SU-DHL-6 (cell line): ENCODE data around the gene LBX2.

Experiments
- CTCF ChIP-seq: fragments of 200-600 bp; sonication (generic); IDR thresholded peaks from one replicate; pipeline ENCODE4 v1.5.1; 2017; ENCODE audit warnings: antibody characterized with exemption, mild to moderate bottlenecking, low read length, moderate library complexity; ENCODE audit not compliant: insufficient read depth, poor library complexity, severe bottlenecking
- EZH2phosphoT487 ChIP-seq: fragments of 200-600 bp; sonication (generic), shearing (Covaris generic); conservative IDR thresholded peaks from 2 replicates; pipeline ENCODE4 v1.6.1; 2018; ENCODE audit warnings: mild to moderate bottlenecking, antibody characterized with exemption, low read length, moderate library complexity, mixed read lengths

- no peak for TF ChIP-seq CTCF
- TF ChIP-seq EZH2phosphoT487 = no peak
Measured at GRCh38 chr2:74462054-74462785, 37.2 kb downstream of the LBX2 start.
